GM21367 (cell line): ENCODE results near the gene LRP4.

Source experiments
- ATAC-seq: cut with Tn5 transposase; IDR thresholded peaks from one replicate; pipeline ENCODE4 v1.9.1; 2021; ENCODE audit not compliant: unreplicated experiment

The LRP4 gene

GRCh38 chr11:46846510-46846830, 71.9 kb downstream of the LRP4 start:
- ATAC-seq: no peak

DNA sequence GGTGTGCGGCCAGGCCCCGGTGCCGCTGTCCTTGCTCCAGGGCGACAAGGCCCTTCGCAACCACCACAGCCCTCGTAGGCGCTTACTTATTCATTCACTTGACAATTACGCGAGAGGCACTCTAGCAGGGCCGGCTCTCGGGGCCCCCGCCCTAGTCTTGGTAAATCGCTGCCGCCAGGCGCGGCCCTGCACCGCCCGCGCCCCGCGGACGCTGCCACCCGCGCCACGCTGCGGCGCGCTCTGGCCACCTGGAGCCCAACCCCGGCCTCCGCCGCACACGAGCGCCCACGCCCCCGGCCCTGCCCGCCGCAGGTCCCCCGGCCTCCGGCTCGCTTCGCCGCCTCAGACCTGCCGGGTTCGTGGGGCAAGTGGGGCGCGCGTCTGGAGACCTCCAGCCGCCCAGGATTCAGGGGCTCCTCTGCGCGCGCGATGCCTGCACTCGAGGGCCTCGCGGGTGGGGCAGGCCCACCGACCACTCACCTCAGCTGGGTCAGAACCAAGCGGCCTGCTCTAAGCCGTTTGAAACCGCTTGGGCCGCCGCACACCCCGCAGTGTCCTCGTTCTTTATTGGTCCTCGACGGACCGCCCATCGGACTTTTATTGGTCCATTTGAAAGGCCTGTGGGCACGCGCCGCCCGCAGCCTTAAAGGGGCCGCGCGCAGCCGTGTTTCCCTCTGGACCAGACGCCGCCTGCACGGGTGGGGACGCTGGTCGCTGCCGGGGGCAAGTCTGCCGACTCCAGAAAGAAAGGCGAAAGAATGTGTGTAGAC, 72.4 kb downstream of the LRP4 start, which contains the start of gene CKAP5:
Gene CKAP5, minus strand, starts transcription at position 541 of the 770 bp plus-strand sequence. CDS start 25,049 bp downstream, outside the sequence.
- peak; percentile 94 for ATAC-seq

DNA sequence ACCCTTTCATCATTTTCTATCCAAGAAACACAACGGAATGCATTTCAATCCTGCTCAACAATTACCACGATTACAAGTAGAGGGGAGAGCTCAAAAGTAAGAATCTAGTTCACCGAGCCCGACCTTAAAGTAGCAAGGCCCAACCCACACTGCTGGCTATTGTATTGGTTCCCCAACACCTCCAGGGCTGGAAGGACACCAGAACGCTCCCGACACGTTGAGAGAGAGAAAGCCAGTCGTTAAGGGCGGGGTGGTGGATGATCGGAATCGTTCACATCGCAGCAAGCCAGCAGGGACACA, 73.0 kb downstream of the LRP4 start:
- ATAC-seq: peak; percentile 8

DNA sequence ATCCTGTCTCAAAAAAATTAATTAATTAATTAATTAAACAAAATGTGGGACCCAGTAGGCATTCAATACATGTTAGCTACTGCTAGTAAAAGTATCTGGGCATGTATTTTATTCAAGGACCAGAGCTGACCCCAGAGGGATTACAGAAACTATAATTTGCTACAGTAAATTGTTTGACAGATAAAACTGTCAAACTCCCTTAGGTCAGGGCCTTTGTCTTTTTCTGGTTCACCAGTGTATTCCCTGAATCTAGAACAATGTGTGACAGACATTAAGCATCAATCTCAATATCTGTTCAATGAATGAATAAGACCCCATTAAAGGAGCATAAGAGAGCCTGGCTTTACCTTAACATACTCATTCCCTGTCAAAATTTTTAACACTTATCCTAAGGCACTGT, 78.2 kb downstream of the LRP4 start:
- no peak for ATAC-seq

- ATAC-seq: no peak
Observed at GRCh38 chr11:46838501-46838900, 79.8 kb downstream of the LRP4 start.

GRCh38 chr11:46837860-46838259, 80.5 kb downstream of the LRP4 start:
- ATAC-seq: no peak

- ATAC-seq: no peak
Observed at GRCh38 chr11:46836870-46837269, 81.5 kb downstream of the LRP4 start.

DNA sequence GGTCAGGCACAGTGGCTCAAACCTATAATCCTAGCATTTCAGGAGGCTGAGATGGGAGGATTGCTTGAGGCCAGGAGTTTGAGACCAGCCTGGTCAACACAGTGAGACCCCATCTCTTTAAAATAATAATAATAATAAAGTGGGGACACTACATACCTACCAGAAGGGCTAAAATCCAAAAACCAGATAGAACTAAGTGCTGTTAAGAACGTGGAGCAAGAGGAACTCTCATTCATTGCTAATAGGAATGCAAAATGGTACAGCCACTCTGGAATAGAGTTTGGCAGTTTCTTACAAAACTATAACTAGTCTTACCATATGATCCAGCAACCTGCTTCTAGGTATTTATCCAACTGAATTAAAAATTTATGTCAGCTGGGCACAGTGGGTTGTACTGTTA, 81.9 kb downstream of the LRP4 start:
- ATAC-seq: no peak

GRCh38 chr11:46835897-46836296, 82.5 kb downstream of the LRP4 start:
- no peak for ATAC-seq

- ATAC-seq: no peak
Observed at GRCh38 chr11:46834821-46835220, 83.5 kb downstream of the LRP4 start.

GRCh38 chr11:46832511-46833214, 85.7 kb downstream of the LRP4 start:
- ATAC-seq: no peak

- no peak for ATAC-seq
Observed at GRCh38 chr11:46827995-46828394, 90.4 kb downstream of the LRP4 start.

DNA sequence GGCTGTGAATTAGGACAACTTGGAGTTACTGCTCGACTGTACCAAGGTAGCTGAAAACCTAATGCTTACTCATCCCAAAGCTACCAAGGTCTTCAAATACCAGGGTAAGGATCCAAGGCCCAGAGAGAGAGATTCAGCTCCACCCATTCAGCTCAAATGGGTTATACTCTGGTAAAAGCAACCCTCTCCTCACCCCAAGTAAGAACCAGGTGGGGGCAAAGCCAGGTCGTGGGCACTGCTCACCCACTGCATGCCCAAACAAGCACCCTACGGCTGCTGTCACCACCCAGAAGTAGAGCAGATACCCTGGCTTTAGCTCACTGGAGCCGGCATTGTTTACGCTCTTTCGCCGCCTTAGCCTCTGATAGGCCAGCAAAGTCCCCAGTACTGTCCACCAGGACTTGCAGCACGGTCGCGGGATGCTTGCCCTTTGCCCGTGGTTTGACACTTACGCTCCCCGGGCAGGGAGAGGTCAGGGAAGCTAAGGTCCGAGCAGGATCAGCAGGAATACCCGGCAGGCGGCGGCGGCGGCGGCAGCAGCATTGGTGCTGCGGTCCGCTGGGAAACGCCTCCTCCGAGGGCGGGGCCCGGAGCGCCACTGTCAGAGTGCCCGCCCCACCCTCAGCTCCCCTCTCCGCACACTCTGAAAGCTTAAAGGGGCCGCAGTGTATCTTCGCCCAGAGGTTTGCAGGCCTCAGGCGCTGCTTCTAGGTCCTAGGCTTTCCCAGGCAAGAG, 91.9 kb downstream of the LRP4 start:
- ATAC-seq: peak; percentile 91

DNA sequence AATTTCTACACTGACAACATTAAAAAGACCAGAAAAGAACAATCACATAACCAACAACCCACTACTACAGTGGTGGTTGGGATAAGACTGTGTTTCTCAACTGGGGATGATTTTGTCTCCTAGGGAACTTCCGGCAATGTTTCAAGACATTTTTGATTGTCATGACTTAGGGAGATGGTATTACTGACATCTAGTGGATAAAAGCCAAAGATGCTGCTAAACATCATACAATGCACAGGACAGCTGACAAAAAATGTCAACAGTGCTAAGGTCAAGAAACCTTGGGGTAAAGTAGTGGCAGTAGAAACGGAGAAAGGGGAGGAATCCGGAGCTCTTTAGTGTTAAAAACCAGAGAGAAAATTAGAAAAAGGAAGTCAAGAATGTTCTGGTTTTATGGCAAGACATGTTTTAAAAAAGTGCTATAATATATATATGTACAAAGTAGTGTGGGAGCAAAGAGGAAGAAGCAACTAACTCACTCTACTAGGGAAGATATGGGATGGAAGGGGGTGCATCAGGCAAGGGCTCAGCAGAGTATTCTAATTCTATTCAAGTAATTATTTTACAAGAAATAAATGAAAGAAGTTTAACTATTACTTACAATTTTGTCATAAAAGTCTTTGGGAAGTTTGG, 109.4 kb downstream of the LRP4 start:
- no peak for ATAC-seq
